Skeletal muscle tissue (tissue), 4 donors: Measurements from ENCODE around the gene CHST5. TPM values are rescaled to one million over a fixed set of nuclear protein-coding genes. Genes with fewer than 3 reads are reported as not detected.
"Not testable (repeated sequence)": the region's sequence is repeated elsewhere in the genome, so short reads cannot be mapped to it uniquely, and the experiment has no call there.

Experiments used
- H3K27ac ChIP-seq: one replicate; pipeline ENCODE4 v1.7.0; 2013; ENCODE audit warnings: mild to moderate bottlenecking, low read depth, low read length, inconsistent platforms
- H3K27me3 ChIP-seq, 3 donors: one replicate each; pipeline ENCODE4 v1.7.0; 2013; ENCODE audit warnings: low read length in 3 of 3; ENCODE audit not compliant: control insufficient read depth in 3 of 3, insufficient read depth in 3 of 3
- H3K36me3 ChIP-seq, 3 donors: one replicate each; pipeline ENCODE4 v1.7.0; 2013; ENCODE audit warnings: low read length in 3 of 3; ENCODE audit not compliant: control insufficient read depth in 3 of 3, insufficient read depth in 3 of 3
- H3K4me1 ChIP-seq, 3 donors: one replicate each; pipeline ENCODE4 v1.7.0; 2013; ENCODE audit warnings: low read length in 3 of 3, mild to moderate bottlenecking in 3 of 3; ENCODE audit not compliant: control insufficient read depth in 3 of 3, insufficient read depth in 3 of 3
- H3K4me3 ChIP-seq, 3 donors: one replicate each; pipeline ENCODE4 v1.7.0; 2013; ENCODE audit warnings: low read length in 3 of 3
- H3K9ac ChIP-seq, 3 donors: one replicate each; pipeline ENCODE4 v1.7.0; 2013; ENCODE audit warnings: low read length in 3 of 3, mild to moderate bottlenecking in 3 of 3, moderate library complexity in 2 of 3, low read depth in 1 of 3
- H3K9me3 ChIP-seq, 3 donors: one replicate each; pipeline ENCODE4 v1.7.0; 2013; ENCODE audit warnings: low read length in 3 of 3; ENCODE audit not compliant: control insufficient read depth in 3 of 3
- total RNA-seq: library from RNA; depleted of rRNA; stranded (reverse); fragments of >200 nt; gene quantifications from one replicate; pipeline ENCODE4 v1.2.3, GENCODE V29; 2014
- donor health status: Osteomylitis.

The CHST5 gene
- total RNA-seq, 1 donor from 2014 or later = not detected

DNA sequence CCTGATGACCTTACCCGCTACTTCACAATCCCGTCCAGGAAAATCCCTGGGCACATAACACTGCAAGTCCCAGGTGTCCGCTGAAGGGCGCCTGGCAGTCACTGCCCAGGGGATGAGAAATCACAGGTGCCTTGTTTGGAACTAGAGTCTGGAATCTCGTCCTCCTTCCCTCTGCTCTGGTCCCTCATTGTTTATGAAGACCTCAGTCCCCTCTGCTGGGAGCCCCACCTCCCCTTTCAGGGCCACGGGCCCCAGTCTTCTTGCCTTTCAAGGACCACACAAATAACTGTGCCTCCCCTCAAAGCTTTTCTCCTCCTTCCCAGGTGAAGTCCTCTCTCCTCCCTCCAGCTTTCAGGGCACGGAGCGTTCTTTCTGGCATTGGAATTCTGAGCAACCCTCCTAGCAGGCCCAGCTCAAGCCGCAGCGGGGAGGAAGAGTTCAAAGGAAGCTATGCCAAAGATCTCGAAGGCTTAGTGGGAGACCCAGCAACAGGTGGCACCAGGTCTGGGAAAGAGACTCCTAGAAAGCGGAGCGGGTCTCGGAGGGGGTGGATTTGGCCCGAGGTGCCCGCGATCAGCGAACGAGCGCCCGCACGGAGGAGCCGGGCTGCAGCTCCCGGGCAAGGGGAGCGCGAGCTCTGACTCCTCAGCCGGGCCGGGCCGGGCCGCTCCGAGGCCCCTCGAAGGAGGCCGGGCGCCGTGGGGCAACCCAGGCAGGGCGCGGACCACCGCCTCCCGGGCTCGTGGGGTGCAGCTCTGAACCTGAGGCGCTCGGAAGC lies 19.5 kb downstream of the CHST5 start:
- H3K9ac ChIP-seq = peak overlapping the region; percentile 87 to 94 (median 88)

DNA sequence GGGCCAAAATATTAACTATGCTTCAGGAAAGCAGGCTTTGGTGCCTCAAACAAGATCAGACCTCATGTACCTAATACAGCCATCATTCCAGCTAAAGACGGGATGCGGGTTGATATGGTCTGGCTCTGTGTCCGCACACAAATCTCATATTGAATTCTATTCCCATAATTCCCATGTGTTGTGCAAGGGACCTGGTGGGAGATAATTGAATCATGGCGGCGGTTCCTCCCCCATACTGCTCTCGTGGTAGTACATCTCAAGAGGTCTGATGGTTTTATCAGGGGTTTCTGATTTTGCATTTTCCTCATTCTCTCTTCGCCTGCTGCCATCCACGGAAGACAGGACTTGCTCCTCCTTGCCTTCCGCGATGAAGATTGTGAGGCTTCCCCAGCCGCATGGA lies 21.6 kb downstream of the CHST5 start:
- H3K4me3 ChIP-seq = no peak overlapping the region
- H3K27ac ChIP-seq = no peak overlapping the region
- H3K4me1 ChIP-seq = peaks cover 0 to 9% (median 5%) of the 10 kb centered on the region in 3 donors
- no peaks in the 10 kb centered on the region for H3K27me3 ChIP-seq
- no peaks in the 10 kb centered on the region for H3K9me3 ChIP-seq
- H3K36me3 ChIP-seq = no peaks in the 10 kb centered on the region
- no peak overlapping the region for H3K9ac ChIP-seq

More for the DNA sequence above, 19.5 kb downstream of the CHST5 start:
- H3K9me3 ChIP-seq, H3K4me1 ChIP-seq, H3K27me3 ChIP-seq, H3K36me3 ChIP-seq: not testable (repeated sequence)
- H3K27ac ChIP-seq = peak overlapping the region; percentile 88
- peak overlapping the region; percentile 71 to 85 (median 83) for H3K4me3 ChIP-seq

DNA sequence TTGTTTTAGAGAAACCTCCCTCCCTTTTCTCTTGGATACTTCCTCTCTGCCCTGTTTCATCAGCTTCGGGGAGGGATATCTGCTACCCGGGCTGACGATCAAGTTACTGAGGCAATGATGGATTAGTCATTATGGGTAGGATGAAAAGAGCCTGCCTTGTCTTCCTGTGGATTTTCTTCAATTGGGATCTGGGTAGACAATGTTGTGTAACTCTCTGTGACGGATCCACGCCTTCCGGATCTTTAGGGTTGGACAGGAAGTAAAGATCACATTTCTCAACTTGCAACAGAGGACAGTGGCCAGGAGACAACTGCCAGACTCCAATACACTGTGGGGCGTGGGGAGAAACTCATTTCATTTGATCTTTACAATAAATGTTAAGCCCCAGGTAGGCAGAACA lies 29.3 kb downstream of the CHST5 start:
- H3K27ac ChIP-seq = peak overlapping the region; percentile 37
- peak overlapping the region in 1 of 3 donors; percentile 17 for H3K9ac ChIP-seq
- peak overlapping the region in 2 of 3 donors; percentile 9 to 46 for H3K4me3 ChIP-seq

DNA sequence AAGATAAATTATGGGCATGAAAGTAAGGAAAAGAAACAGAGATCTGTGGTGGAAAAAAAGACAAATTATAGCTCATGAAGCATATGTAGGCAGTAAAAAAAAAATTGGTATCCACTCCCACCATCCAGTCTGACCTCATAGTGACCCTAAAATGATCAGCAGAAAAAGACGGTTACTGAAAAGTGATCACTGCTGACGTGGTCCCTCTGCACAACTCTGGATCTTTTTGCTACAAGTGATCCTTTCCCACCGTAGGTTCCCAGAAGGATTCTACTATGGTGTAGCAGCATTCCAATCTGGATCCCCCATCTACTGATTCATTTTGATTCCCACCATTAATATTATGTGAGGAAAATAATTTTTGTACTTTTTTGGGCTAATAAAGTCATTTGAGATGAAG lies 29.8 kb downstream of the CHST5 start:
- no peaks in the 10 kb centered on the region for H3K36me3 ChIP-seq
- no peak overlapping the region for H3K4me3 ChIP-seq
- H3K9ac ChIP-seq = no peak overlapping the region
- H3K27me3 ChIP-seq = no peaks in the 10 kb centered on the region
- no peaks in the 10 kb centered on the region for H3K9me3 ChIP-seq
- H3K4me1 ChIP-seq = peaks cover 3 to 15% (median 8%) of the 10 kb centered on the region in 3 donors
- peak overlapping the region; percentile 37 for H3K27ac ChIP-seq

More for the DNA sequence above, 29.3 kb downstream of the CHST5 start:
- no peaks in the 10 kb centered on the region for H3K9me3 ChIP-seq
- peaks cover 3 to 15% (median 8%) of the 10 kb centered on the region in 3 donors for H3K4me1 ChIP-seq
- no peaks in the 10 kb centered on the region for H3K27me3 ChIP-seq
- H3K36me3 ChIP-seq = no peaks in the 10 kb centered on the region

DNA sequence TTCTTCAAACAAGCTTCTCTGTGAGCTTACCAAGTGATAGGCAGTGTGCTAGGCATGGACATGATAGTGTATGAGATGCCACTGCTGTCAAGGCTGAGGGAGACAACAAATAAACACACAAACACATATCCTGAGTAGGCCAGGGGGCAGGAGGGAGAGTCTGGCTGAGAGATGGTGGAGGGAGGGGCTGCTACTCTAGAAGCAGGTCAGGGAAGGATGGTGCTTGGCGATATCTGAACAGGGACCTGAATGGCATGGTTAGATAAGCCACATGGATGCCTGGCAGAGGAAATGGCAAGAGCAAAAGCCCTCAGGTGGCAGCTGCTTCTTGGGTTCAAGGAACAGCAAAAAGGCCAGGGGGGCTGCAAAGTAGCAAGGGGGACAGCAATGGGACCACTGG lies 32.1 kb downstream of the CHST5 start:
- no peaks in the 10 kb centered on the region for H3K36me3 ChIP-seq

DNA sequence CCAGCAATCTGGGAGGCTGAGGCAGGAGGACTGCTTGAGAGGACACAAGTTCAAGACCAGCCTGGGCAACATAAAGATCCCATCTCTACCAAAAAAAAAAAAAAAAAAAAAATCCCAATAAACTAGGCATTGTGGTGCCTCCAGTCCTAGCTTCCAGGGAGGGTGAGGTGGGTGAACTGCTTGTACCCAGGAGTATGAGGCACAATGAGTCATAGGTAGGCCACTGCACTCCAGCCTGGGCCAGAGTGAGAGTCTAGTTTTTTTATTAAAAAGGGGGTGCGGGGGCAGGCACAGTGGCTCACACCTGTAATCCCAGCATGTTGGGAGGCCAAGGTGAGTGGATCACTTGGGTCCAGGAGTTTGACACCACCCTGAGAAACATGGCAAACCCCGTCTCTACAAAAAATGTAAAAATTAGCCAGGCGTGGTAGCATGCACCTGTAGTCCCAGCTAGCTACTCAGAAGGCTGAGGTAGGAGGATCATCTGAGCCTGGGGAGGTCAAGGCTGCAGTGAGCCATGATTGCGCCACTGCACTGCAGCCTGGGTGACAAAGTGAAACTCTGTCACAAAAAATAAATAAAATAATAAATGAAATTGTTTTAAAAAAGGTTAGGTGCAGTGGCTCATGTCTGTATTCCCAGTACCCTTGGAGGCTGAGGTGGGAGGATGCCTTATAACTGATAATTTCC lies 32.8 kb downstream of the CHST5 start:
- Histone ChIP-seq H3K4me3 (no peak overlapping the region), H3K36me3 (no peaks in the 10 kb centered on the region), H3K4me1 (peaks cover 3 to 12% (median 8%) of the 10 kb centered on the region in 3 donors), H3K27me3 (no peaks in the 10 kb centered on the region), H3K9ac (no peak overlapping the region), H3K27ac (no peak overlapping the region), H3K9me3 (no peaks in the 10 kb centered on the region)

More for the DNA sequence above, 32.1 kb downstream of the CHST5 start:
- no peaks in the 10 kb centered on the region for H3K27me3 ChIP-seq
- H3K9me3 ChIP-seq = no peaks in the 10 kb centered on the region
- no peak overlapping the region for H3K27ac ChIP-seq
- H3K4me3 ChIP-seq = no peak overlapping the region
- H3K4me1 ChIP-seq = peaks cover 3 to 15% (median 8%) of the 10 kb centered on the region in 3 donors
- H3K9ac ChIP-seq = no peak overlapping the region

DNA sequence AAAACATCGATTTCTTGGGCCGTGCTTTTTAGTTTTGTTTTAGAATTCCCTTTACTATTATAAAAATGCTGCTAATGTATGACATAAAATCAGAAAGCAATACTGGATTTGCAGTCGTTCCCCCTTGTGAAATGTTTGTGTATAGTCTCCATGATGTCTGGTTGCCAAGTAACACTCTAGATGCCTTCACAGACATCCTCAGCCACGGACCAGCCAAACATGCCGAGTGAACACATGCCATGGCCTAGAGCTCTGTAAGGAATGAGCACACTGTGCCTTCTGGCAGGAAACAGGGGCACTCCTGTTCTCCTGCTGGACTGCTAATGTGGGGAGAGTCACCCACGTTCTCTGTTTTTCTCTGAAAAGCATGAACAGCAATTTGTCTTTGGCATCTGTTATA lies 34.1 kb downstream of the CHST5 start:
- not testable (repeated sequence) for H3K4me3 ChIP-seq, H3K9ac ChIP-seq, H3K27me3 ChIP-seq, H3K27ac ChIP-seq, H3K36me3 ChIP-seq, H3K4me1 ChIP-seq, H3K9me3 ChIP-seq

DNA sequence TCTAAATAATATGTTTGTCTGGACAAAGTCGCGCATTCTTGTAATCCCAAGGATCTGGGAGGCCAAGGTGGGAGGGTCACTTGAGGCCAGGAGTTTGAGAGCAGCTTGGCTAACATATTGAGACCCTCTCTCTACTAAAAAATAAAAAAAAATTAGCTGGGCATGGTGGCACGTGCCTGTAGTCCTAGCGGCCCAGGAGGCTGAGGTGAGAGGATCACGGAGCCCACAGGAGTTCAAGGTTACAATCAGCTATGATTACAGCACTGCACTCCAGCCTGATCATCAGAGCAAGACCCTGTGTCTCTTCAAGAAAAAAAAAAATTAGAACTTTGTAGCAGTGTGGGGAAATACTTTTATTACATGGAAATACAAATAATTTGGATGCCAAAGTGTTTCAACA lies 34.5 kb downstream of the CHST5 start:
- no peaks in the 10 kb centered on the region for H3K27me3 ChIP-seq
- H3K4me1 ChIP-seq = peaks cover 3% of the 10 kb centered on the region in 3 donors
- no peaks in the 10 kb centered on the region for H3K36me3 ChIP-seq
- H3K9ac ChIP-seq = no peak overlapping the region
- no peak overlapping the region for H3K27ac ChIP-seq
- H3K4me3 ChIP-seq = no peak overlapping the region
- H3K9me3 ChIP-seq = no peaks in the 10 kb centered on the region

DNA sequence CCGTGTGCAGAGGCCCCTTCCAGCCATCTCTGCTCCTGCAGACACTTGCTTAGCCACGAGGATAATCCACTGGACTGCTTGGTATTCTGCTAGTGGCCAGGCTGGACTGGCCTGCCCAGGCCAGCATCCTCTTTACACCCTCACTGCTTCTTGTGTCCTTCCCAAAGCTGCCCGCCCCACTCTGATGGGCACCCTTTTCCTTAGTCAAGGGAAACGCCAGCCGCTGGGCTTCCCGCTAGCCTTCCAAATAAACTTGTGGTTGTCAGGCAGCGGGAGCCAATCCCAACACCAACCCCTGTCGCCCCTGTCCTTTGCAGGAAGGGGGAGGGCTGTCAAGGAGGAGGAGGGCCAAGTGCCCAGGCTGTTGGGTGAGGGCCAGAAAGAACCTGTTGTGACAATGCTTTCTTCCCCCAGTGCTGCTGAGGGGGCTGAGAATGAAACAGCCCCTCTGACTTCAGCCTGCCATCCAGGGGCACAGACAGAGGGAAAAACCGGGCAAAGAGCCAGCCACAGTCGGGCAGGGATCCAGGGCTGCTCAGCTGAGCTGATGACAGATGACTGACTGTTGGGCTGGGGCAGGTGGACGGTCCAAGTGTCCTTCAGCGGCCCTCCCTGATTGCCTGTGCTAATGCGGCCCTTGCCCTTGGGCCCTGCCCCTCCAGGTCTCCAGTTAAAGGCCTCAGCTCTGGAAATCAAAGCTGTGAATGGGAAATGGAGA lies 37.1 kb downstream of the CHST5 start:
- not testable (repeated sequence) for H3K27ac ChIP-seq, H3K9ac ChIP-seq, H3K4me3 ChIP-seq, H3K36me3 ChIP-seq, H3K9me3 ChIP-seq
- peaks cover 2 to 11% (median 11%) of the 10 kb centered on the region in 3 donors for H3K4me1 ChIP-seq
- peaks cover 11 to 17% (median 15%) of the 10 kb centered on the region in 3 donors for H3K27me3 ChIP-seq
